NT2/D1 (cell line): ENCODE data around the gene DISC1.
"Not testable (repeated sequence)": the region's sequence is repeated elsewhere in the genome, so short reads cannot be mapped to it uniquely, and the experiment has no call there.

Source experiments
- DNase-seq: peaks from one replicate; pipeline ENCODE4 v3.0.0-alpha.2; 2011; ENCODE audit warnings: low read depth, low spot score
- H3K27me3 ChIP-seq: 2 replicates; pipeline ENCODE4 v1.6.0; 2011; ENCODE audit warnings: mild to moderate bottlenecking; ENCODE audit not compliant: insufficient read length, insufficient read depth
- H3K36me3 ChIP-seq: 2 replicates; pipeline ENCODE4 v1.6.1; 2011; ENCODE audit warnings: mild to moderate bottlenecking, low read length, mixed read lengths; ENCODE audit not compliant: insufficient read depth, insufficient read length
- H3K4me1 ChIP-seq: 2 replicates; pipeline ENCODE4 v1.5.1; 2011; ENCODE audit not compliant: insufficient read depth, insufficient read length
- H3K4me3 ChIP-seq: 2 replicates; pipeline ENCODE4 v1.5.1; 2011; ENCODE audit warnings: low read depth; ENCODE audit not compliant: insufficient read length
- H3K9ac ChIP-seq: 2 replicates; pipeline ENCODE4 v1.6.0; 2011; ENCODE audit warnings: low read depth; ENCODE audit not compliant: insufficient read length
- H3K9me3 ChIP-seq: 2 replicates; pipeline ENCODE4 v1.5.1; 2011; ENCODE audit warnings: mild to moderate bottlenecking, low read length; ENCODE audit not compliant: insufficient read depth
- SUZ12 ChIP-seq: IDR thresholded peaks from 2 replicates; pipeline ENCODE4 v1.6.1; 2011; ENCODE audit not compliant: insufficient read length, insufficient read depth; ENCODE audit errors: extremely low read depth
- YY1 ChIP-seq: IDR thresholded peaks from 2 replicates; pipeline ENCODE4 v1.6.1; 2011; ENCODE audit not compliant: insufficient read length, insufficient read depth
- ZNF274 ChIP-seq: IDR thresholded peaks from 2 replicates; pipeline ENCODE4 v1.6.1; 2011; ENCODE audit warnings: mild to moderate bottlenecking, low read depth, low read length

DISC1 gene

GRCh38 chr1:231613419-231614349, 12.9 kb upstream of the DISC1 start:
- H3K4me1 ChIP-seq = no peaks in the 10 kb centered on the region
- no peak for TF ChIP-seq ZNF274
- no peak for TF ChIP-seq YY1
- TF ChIP-seq SUZ12 = no peak
- H3K4me3 ChIP-seq = no peak overlapping the region
- no peak for DNase-seq
- no peaks in the 10 kb centered on the region for H3K27me3 ChIP-seq
- H3K36me3 ChIP-seq = no peaks in the 10 kb centered on the region
- H3K9me3 ChIP-seq = no peaks in the 10 kb centered on the region
- no peak overlapping the region for H3K9ac ChIP-seq

- no peak overlapping the region for H3K9ac ChIP-seq
- H3K4me3 ChIP-seq = no peak overlapping the region
- H3K36me3 ChIP-seq = no peaks in the 10 kb centered on the region
- TF ChIP-seq ZNF274 (no peak), YY1 (no peak), SUZ12 (no peak)
- H3K4me1 ChIP-seq = no peaks in the 10 kb centered on the region
- DNase-seq = no peak
- no peaks in the 10 kb centered on the region for H3K27me3 ChIP-seq
- no peaks in the 10 kb centered on the region for H3K9me3 ChIP-seq
Measured at GRCh38 chr1:231616667-231617066, 9.9 kb upstream of the DISC1 start.

GRCh38 chr1:231618609-231619256, 7.9 kb upstream of the DISC1 start:
- H3K36me3 ChIP-seq = no peaks in the 10 kb centered on the region
- no peak overlapping the region for H3K9ac ChIP-seq
- no peak overlapping the region for H3K4me3 ChIP-seq
- no peaks in the 10 kb centered on the region for H3K4me1 ChIP-seq
- H3K27me3 ChIP-seq = peaks cover under 1% of the 10 kb centered on the region
- TF ChIP-seq SUZ12 (no peak), YY1 (no peak), ZNF274 (no peak)
- DNase-seq = no peak
- no peaks in the 10 kb centered on the region for H3K9me3 ChIP-seq

GRCh38 chr1:231619257-231619634, 7.3 kb upstream of the DISC1 start:
- H3K9ac ChIP-seq = no peak overlapping the region
- TF ChIP-seq ZNF274 (no peak), YY1 (no peak), SUZ12 (no peak)
- H3K9me3 ChIP-seq = no peaks in the 10 kb centered on the region
- DNase-seq = no peak
- H3K4me3 ChIP-seq = no peak overlapping the region
- H3K36me3 ChIP-seq = no peaks in the 10 kb centered on the region
- peaks cover 4% of the 10 kb centered on the region for H3K27me3 ChIP-seq
- no peaks in the 10 kb centered on the region for H3K4me1 ChIP-seq

GRCh38 chr1:231625042-231625441, 1.5 kb upstream of the DISC1 start:
- not testable (repeated sequence) for H3K9me3 ChIP-seq, H3K9ac ChIP-seq, DNase-seq, H3K4me3 ChIP-seq, H3K4me1 ChIP-seq, H3K36me3 ChIP-seq
- H3K27me3 ChIP-seq = peaks cover 29% of the 10 kb centered on the region

- Histone ChIP-seq H3K4me1 (peaks cover 5% of the 10 kb centered on the region), H3K27me3 (peaks cover 29% of the 10 kb centered on the region), H3K9ac (peak overlapping the region; percentile 52), H3K36me3 (peaks cover 3% of the 10 kb centered on the region), H3K9me3 (no peaks in the 10 kb centered on the region), H3K4me3 (peak overlapping the region; percentile 93)
- TF ChIP-seq ZNF274 = no peak
- TF ChIP-seq YY1 = no peak
- no peak for TF ChIP-seq SUZ12
- DNase-seq = no peak
Measured at GRCh38 chr1:231625975-231626534, 535 bp upstream of the DISC1 start.

- peak overlapping the region; percentile 88 for H3K9ac ChIP-seq
- H3K4me3 ChIP-seq = peak overlapping the region; percentile 93
- peaks cover 5% of the 10 kb centered on the region for H3K4me1 ChIP-seq
- peaks cover 29% of the 10 kb centered on the region for H3K27me3 ChIP-seq
- no peaks in the 10 kb centered on the region for H3K9me3 ChIP-seq
- H3K36me3 ChIP-seq = peaks cover 3% of the 10 kb centered on the region
- no peak for DNase-seq
- TF ChIP-seq SUZ12 (no peak), YY1 (no peak), ZNF274 (no peak)
Measured at GRCh38 chr1:231626951-231627614, 493 bp downstream of the DISC1 start.
